Measurements from ENCODE around the gene IPO5.

The IPO5 gene

GRCh38 chr13:98052412-98052811, 98.9 kb downstream of the IPO5 start:
- ChIA-PET CTCF (no interaction called here), POLR2A (no interaction called here)
- Histone ChIP-seq H3K9me3 (ENCODE audit: control extremely low read depth in 1 of 5, control insufficient read depth in 4 of 5, insufficient read depth in 2 of 5, low read depth in 1 of 5, low read length in 4 of 5) (peaks cover 0 to 1% (median 0%) of the 10 kb centered on the region in 5 experiments), H3K4me1 (ENCODE audit: control extremely low read depth in 1 of 4, control insufficient read depth in 4 of 4, insufficient read depth in 4 of 4, low read length in 3 of 4) (no peaks in the 10 kb centered on the region), H3K36me3 (ENCODE audit: control insufficient read depth in 4 of 4, insufficient read depth in 4 of 4, low read length in 3 of 4) (no peaks in the 10 kb centered on the region), H3K4me3 (ENCODE audit: control insufficient read depth in 1 of 7, extremely low read depth in 1 of 7, insufficient read depth in 4 of 7, low read depth in 2 of 7, low read length in 6 of 7) (no peak overlapping the region), H3K27me3 (replicated peaks in 2 of 5; ENCODE audit: control insufficient read depth in 4 of 5, insufficient read depth in 5 of 5, low read length in 4 of 5) (peaks cover 0 to 1% (median 0%) of the 10 kb centered on the region in 5 experiments), H3K27ac (ENCODE audit: insufficient read depth in 1 of 2, low read depth in 1 of 2, low read length in 2 of 2, poor library complexity in 1 of 2, severe bottlenecking in 2 of 2) (no peak overlapping the region)
- no peak for DNase-seq
- 99% methylated on average over 6 of the region's 6 CpGs for WGBS (ENCODE audit: insufficient coverage)

- Histone ChIP-seq H3K27ac (ENCODE audit: insufficient read depth in 1 of 2, low read depth in 1 of 2, low read length in 2 of 2, poor library complexity in 1 of 2, severe bottlenecking in 2 of 2) (no peak overlapping the region), H3K27me3 (replicated peaks in 2 of 5; ENCODE audit: control insufficient read depth in 4 of 5, insufficient read depth in 5 of 5, low read length in 4 of 5) (peaks cover 0 to 1% (median 0%) of the 10 kb centered on the region in 5 experiments), H3K9me3 (ENCODE audit: control extremely low read depth in 1 of 5, control insufficient read depth in 4 of 5, insufficient read depth in 2 of 5, low read depth in 1 of 5, low read length in 4 of 5) (peaks cover 0 to 1% (median 0%) of the 10 kb centered on the region in 5 experiments), H3K4me1 (ENCODE audit: control extremely low read depth in 1 of 4, control insufficient read depth in 4 of 4, insufficient read depth in 4 of 4, low read length in 3 of 4) (no peaks in the 10 kb centered on the region), H3K4me3 (ENCODE audit: control insufficient read depth in 1 of 7, extremely low read depth in 1 of 7, insufficient read depth in 4 of 7, low read depth in 2 of 7, low read length in 6 of 7) (no peak overlapping the region), H3K36me3 (ENCODE audit: control insufficient read depth in 4 of 4, insufficient read depth in 4 of 4, low read length in 3 of 4) (no peaks in the 10 kb centered on the region)
- WGBS (ENCODE audit: insufficient coverage), result 90% methylated on average over 5 of the region's 6 CpGs
- DNase-seq, result no peak
- POLR2A ChIA-PET, result no interaction called here
- CTCF ChIA-PET, result no interaction called here
These were observed 100.8 kb downstream of the IPO5 start for GRCh38 chr13:98054301-98054700.

- Histone ChIP-seq H3K27ac (ENCODE audit: insufficient read depth in 1 of 2, low read depth in 1 of 2, low read length in 2 of 2, poor library complexity in 1 of 2, severe bottlenecking in 2 of 2) (no peak overlapping the region), H3K9me3 (ENCODE audit: control extremely low read depth in 1 of 5, control insufficient read depth in 4 of 5, insufficient read depth in 2 of 5, low read depth in 1 of 5, low read length in 4 of 5) (peaks cover 0 to 1% (median 0%) of the 10 kb centered on the region in 5 experiments), H3K4me1 (ENCODE audit: control extremely low read depth in 1 of 4, control insufficient read depth in 4 of 4, insufficient read depth in 4 of 4, low read length in 3 of 4) (no peaks in the 10 kb centered on the region), H3K27me3 (replicated peaks in 2 of 5; ENCODE audit: control insufficient read depth in 4 of 5, insufficient read depth in 5 of 5, low read length in 4 of 5) (peaks cover 0 to 1% (median 0%) of the 10 kb centered on the region in 5 experiments), H3K4me3 (ENCODE audit: control insufficient read depth in 1 of 7, extremely low read depth in 1 of 7, insufficient read depth in 4 of 7, low read depth in 2 of 7, low read length in 6 of 7) (no peak overlapping the region), H3K36me3 (ENCODE audit: control insufficient read depth in 4 of 4, insufficient read depth in 4 of 4, low read length in 3 of 4) (no peaks in the 10 kb centered on the region)
- no peak for DNase-seq
- ChIA-PET POLR2A (no interaction called here), CTCF (no interaction called here)
- WGBS (ENCODE audit: insufficient coverage), result 96% methylated on average over 6 of the region's 6 CpGs
These were observed 102.1 kb downstream of the IPO5 start for GRCh38 chr13:98055623-98056022.

GRCh38 chr13:98056839-98057410, 103.5 kb downstream of the IPO5 start:
- CTCF ChIA-PET, result no interaction called here
- no peaks in the 10 kb centered on the region for H3K36me3 ChIP-seq (ENCODE audit: control insufficient read depth in 4 of 4, insufficient read depth in 4 of 4, low read length in 3 of 4)
- peaks cover 0 to 1% (median 0%) of the 10 kb centered on the region in 5 experiments for H3K27me3 ChIP-seq (replicated peaks in 2 of 5; ENCODE audit: control insufficient read depth in 4 of 5, insufficient read depth in 5 of 5, low read length in 4 of 5)

GRCh38 chr13:98059276-98059675, 105.8 kb downstream of the IPO5 start:
- CTCF ChIA-PET, result no interaction called here
- Histone ChIP-seq H3K4me3 (ENCODE audit: control insufficient read depth in 1 of 7, extremely low read depth in 1 of 7, insufficient read depth in 4 of 7, low read depth in 2 of 7, low read length in 6 of 7) (no peak overlapping the region), H3K36me3 (ENCODE audit: control insufficient read depth in 4 of 4, insufficient read depth in 4 of 4, low read length in 3 of 4) (no peaks in the 10 kb centered on the region), H3K27me3 (replicated peaks in 2 of 5; ENCODE audit: control insufficient read depth in 4 of 5, insufficient read depth in 5 of 5, low read length in 4 of 5) (peaks cover 0 to 3% (median 0%) of the 10 kb centered on the region in 5 experiments), H3K9me3 (ENCODE audit: control extremely low read depth in 1 of 5, control insufficient read depth in 4 of 5, insufficient read depth in 2 of 5, low read depth in 1 of 5, low read length in 4 of 5) (no peaks in the 10 kb centered on the region), H3K4me1 (ENCODE audit: control extremely low read depth in 1 of 4, control insufficient read depth in 4 of 4, insufficient read depth in 4 of 4, low read length in 3 of 4) (no peaks in the 10 kb centered on the region), H3K27ac (ENCODE audit: insufficient read depth in 1 of 2, low read depth in 1 of 2, low read length in 2 of 2, poor library complexity in 1 of 2, severe bottlenecking in 2 of 2) (no peak overlapping the region)
- DNase-seq, result no peak
- WGBS (ENCODE audit: insufficient coverage), result 95% methylated on average over 7 of the region's 7 CpGs
- POLR2A ChIA-PET, result no interaction called here

More at GRCh38 chr13:98056839-98057410, 103.5 kb downstream of the IPO5 start:
- no peak overlapping the region for H3K4me3 ChIP-seq (ENCODE audit: control insufficient read depth in 1 of 7, extremely low read depth in 1 of 7, insufficient read depth in 4 of 7, low read depth in 2 of 7, low read length in 6 of 7)
- WGBS (ENCODE audit: insufficient coverage), result 98% methylated on average over 8 of the region's 11 CpGs
- POLR2A ChIA-PET, result interaction anchor here (0.7 kb wide), 1 partner anchor 70 kb away, joined by 3 read pairs; no protein-coding TSS in a partner anchor
- no peak for DNase-seq
- no peaks in the 10 kb centered on the region for H3K4me1 ChIP-seq (ENCODE audit: control extremely low read depth in 1 of 4, control insufficient read depth in 4 of 4, insufficient read depth in 4 of 4, low read length in 3 of 4)
- H3K27ac ChIP-seq (ENCODE audit: insufficient read depth in 1 of 2, low read depth in 1 of 2, low read length in 2 of 2, poor library complexity in 1 of 2, severe bottlenecking in 2 of 2), result no peak overlapping the region
- H3K9me3 ChIP-seq (ENCODE audit: control extremely low read depth in 1 of 5, control insufficient read depth in 4 of 5, insufficient read depth in 2 of 5, low read depth in 1 of 5, low read length in 4 of 5), result peaks cover 0 to 1% (median 0%) of the 10 kb centered on the region in 5 experiments

- ChIA-PET POLR2A (no interaction called here), CTCF (no interaction called here)
- H3K9me3 ChIP-seq (ENCODE audit: control extremely low read depth in 1 of 5, control insufficient read depth in 4 of 5, insufficient read depth in 2 of 5, low read depth in 1 of 5, low read length in 4 of 5), result no peaks in the 10 kb centered on the region
- H3K27me3 ChIP-seq (replicated peaks in 2 of 5; ENCODE audit: control insufficient read depth in 4 of 5, insufficient read depth in 5 of 5, low read length in 4 of 5), result peaks cover 0 to 3% (median 0%) of the 10 kb centered on the region in 5 experiments
- H3K4me1 ChIP-seq (ENCODE audit: control extremely low read depth in 1 of 4, control insufficient read depth in 4 of 4, insufficient read depth in 4 of 4, low read length in 3 of 4), result no peaks in the 10 kb centered on the region
- H3K36me3 ChIP-seq (ENCODE audit: control insufficient read depth in 4 of 4, insufficient read depth in 4 of 4, low read length in 3 of 4), result no peaks in the 10 kb centered on the region
- no peak overlapping the region for H3K4me3 ChIP-seq (ENCODE audit: control insufficient read depth in 1 of 7, extremely low read depth in 1 of 7, insufficient read depth in 4 of 7, low read depth in 2 of 7, low read length in 6 of 7)
- 100% methylated on average over 3 of the region's 3 CpGs for WGBS (ENCODE audit: insufficient coverage)
- H3K27ac ChIP-seq (ENCODE audit: insufficient read depth in 1 of 2, low read depth in 1 of 2, low read length in 2 of 2, poor library complexity in 1 of 2, severe bottlenecking in 2 of 2), result no peak overlapping the region
- DNase-seq, result no peak
These were observed 106.8 kb downstream of the IPO5 start for GRCh38 chr13:98060282-98060681.

GRCh38 chr13:98065468-98065867, 112.0 kb downstream of the IPO5 start:
- peaks cover 0 to 3% (median 0%) of the 10 kb centered on the region in 5 experiments for H3K27me3 ChIP-seq (replicated peaks in 2 of 5; ENCODE audit: control insufficient read depth in 4 of 5, insufficient read depth in 5 of 5, low read length in 4 of 5)
- no peak overlapping the region for H3K27ac ChIP-seq (ENCODE audit: insufficient read depth in 1 of 2, low read depth in 1 of 2, low read length in 2 of 2, poor library complexity in 1 of 2, severe bottlenecking in 2 of 2)
- WGBS (ENCODE audit: insufficient coverage), result no CpG with 5 or more reads among the region's 1 CpG
- no peaks in the 10 kb centered on the region for H3K36me3 ChIP-seq (ENCODE audit: control insufficient read depth in 4 of 4, insufficient read depth in 4 of 4, low read length in 3 of 4)
- POLR2A ChIA-PET, result no interaction called here
- CTCF ChIA-PET, result no interaction called here
- H3K9me3 ChIP-seq (ENCODE audit: control extremely low read depth in 1 of 5, control insufficient read depth in 4 of 5, insufficient read depth in 2 of 5, low read depth in 1 of 5, low read length in 4 of 5), result no peaks in the 10 kb centered on the region
- DNase-seq, result no peak
- H3K4me3 ChIP-seq (ENCODE audit: control insufficient read depth in 1 of 7, extremely low read depth in 1 of 7, insufficient read depth in 4 of 7, low read depth in 2 of 7, low read length in 6 of 7), result no peak overlapping the region
- no peaks in the 10 kb centered on the region for H3K4me1 ChIP-seq (ENCODE audit: control extremely low read depth in 1 of 4, control insufficient read depth in 4 of 4, insufficient read depth in 4 of 4, low read length in 3 of 4)
